AG04450 (cell line): ENCODE measurements around the gene LRTM2. TPM values are rescaled to one million over a fixed set of nuclear protein-coding genes. Genes with fewer than 3 reads are reported as not detected.

ENCODE experiments used
- CTCF ChIA-PET: fragments of 300-600, 350-600 bp; formaldehyde crosslinking; extraction: SDS; loops from one replicate; lab custom pipeline; 2022; ENCODE audit warnings: antibody characterized with exemption, inconsistent platforms; lab: Charles Lee
- POLR2A ChIA-PET: fragments of 350-600 bp; formaldehyde crosslinking; extraction: SDS; loops from one replicate; lab custom pipeline; 2021; ENCODE audit warnings: antibody characterized with exemption, inconsistent platforms; lab: Yijun Ruan, JAX
- DNase-seq: peaks from one replicate; pipeline ENCODE4 v3.0.0-alpha.2; 2011; ENCODE audit warnings: low read depth, low spot score
- H3K27ac ChIP-seq: one replicate; pipeline ENCODE4 v1.5.1; 2012; ENCODE audit warnings: low read depth, low read length, control low read depth
- H3K27me3 ChIP-seq: one replicate; pipeline ENCODE4 v1.6.0; 2012; ENCODE audit warnings: low read length; ENCODE audit not compliant: control insufficient read depth, insufficient read depth
- H3K4me3 ChIP-seq: 2 replicates; pipeline ENCODE4 v1.5.1; 2011; ENCODE audit warnings: mild to moderate bottlenecking, low read depth, low read length, control low read depth
- H3K9me3 ChIP-seq: 2 replicates; pipeline ENCODE4 v1.5.1; 2012; ENCODE audit warnings: low read length; ENCODE audit not compliant: control insufficient read depth, insufficient read depth
- CTCF ChIP-seq: IDR thresholded peaks from 2 replicates; pipeline ENCODE4 v1.5.1; 2011; ENCODE audit warnings: low read depth, low read length, control low read depth, inconsistent platforms
- polyA plus RNA-seq: library from polyadenylated mRNA; depleted of rRNA; stranded (reverse); fragments of >200 nt; gene quantifications from 2 replicates; pipeline ENCODE4 v1.2.3, GENCODE V29; 2011

LRTM2 gene
- polyA plus RNA-seq, 1 experiment = not detected

- H3K27me3 ChIP-seq = peaks cover 71% of the 10 kb centered on the region
- CTCF ChIA-PET = no interaction called here
- peaks cover 6% of the 10 kb centered on the region; the same call in 1 of the 2 replicates for H3K9me3 ChIP-seq
- no peak for TF ChIP-seq CTCF
- H3K4me3 ChIP-seq = no peak overlapping the region
- DNase-seq = no peak
- no peak overlapping the region for H3K27ac ChIP-seq
- POLR2A ChIA-PET = no interaction called here
Observed at GRCh38 chr12:1877169-1877878, 57.0 kb downstream of the LRTM2 start.

GRCh38 chr12:1878214-1878613 lies 57.8 kb downstream of the LRTM2 start:
- H3K9me3 ChIP-seq = 0 out of 2 replicates have a peak, but pooled peaks cover 3% of the 10 kb centered on the region
- H3K27ac ChIP-seq = no peak overlapping the region
- peaks cover 68% of the 10 kb centered on the region for H3K27me3 ChIP-seq
- TF ChIP-seq CTCF = no peak
- no peak overlapping the region for H3K4me3 ChIP-seq
- POLR2A ChIA-PET = no interaction called here
- DNase-seq = no peak
- CTCF ChIA-PET = no interaction called here

GRCh38 chr12:1878695-1879094 lies 58.3 kb downstream of the LRTM2 start:
- Histone ChIP-seq H3K4me3 (no peak overlapping the region), H3K9me3 (0 out of 2 replicates have a peak, but pooled peaks cover 3% of the 10 kb centered on the region), H3K27me3 (peaks cover 68% of the 10 kb centered on the region), H3K27ac (no peak overlapping the region)
- DNase-seq = no peak
- no peak for TF ChIP-seq CTCF
- ChIA-PET POLR2A (no interaction called here), CTCF (no interaction called here)

GRCh38 chr12:1879633-1880032 lies 59.3 kb downstream of the LRTM2 start:
- no peak for TF ChIP-seq CTCF
- DNase-seq = no peak
- H3K9me3 ChIP-seq = 0 out of 2 replicates have a peak, but pooled peaks cover 3% of the 10 kb centered on the region
- no peak overlapping the region for H3K27ac ChIP-seq
- ChIA-PET CTCF (no interaction called here), POLR2A (no interaction called here)
- no peak overlapping the region for H3K4me3 ChIP-seq
- peaks cover 67% of the 10 kb centered on the region for H3K27me3 ChIP-seq

- no peak overlapping the region for H3K27ac ChIP-seq
- H3K4me3 ChIP-seq = no peak overlapping the region
- CTCF ChIA-PET = no interaction called here
- POLR2A ChIA-PET = no interaction called here
- TF ChIP-seq CTCF = no peak
- DNase-seq = no peak
- H3K9me3 ChIP-seq = 0 out of 2 replicates have a peak, but pooled peaks cover 3% of the 10 kb centered on the region
- H3K27me3 ChIP-seq = peaks cover 67% of the 10 kb centered on the region
Observed at GRCh38 chr12:1880153-1880845, 59.9 kb downstream of the LRTM2 start.
